Measurements from ENCODE around the gene SPRED3. TPM values are rescaled to one million over a fixed set of nuclear protein-coding genes. Genes with fewer than 3 reads are reported as not detected.

The SPRED3 gene
- total RNA-seq, 1 experiment from 2014 or later, result 7.2 TPM

DNA sequence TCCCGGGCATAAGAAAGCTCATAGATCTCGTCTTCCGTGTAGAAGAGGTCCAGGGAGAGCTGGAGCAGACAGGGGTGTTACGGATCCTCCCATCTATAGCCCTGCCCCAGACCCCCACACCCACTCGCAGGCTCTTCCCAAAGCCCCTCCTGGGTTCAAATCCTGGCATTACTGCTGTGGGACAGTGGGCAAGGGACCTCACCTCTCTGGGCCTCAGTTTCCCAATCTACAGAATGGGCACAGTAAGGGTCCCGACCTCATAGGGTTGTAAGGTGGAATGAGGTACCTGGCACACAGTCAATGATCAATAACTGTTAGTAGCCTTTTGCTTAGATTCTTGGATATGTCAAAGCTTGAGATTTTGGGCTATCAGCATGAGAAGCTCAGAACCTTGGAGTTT is 24.9 kb downstream of the SPRED3 start:
- ATAC-seq (no peak), DNase-seq (ENCODE audit: low spot score) (no peak)
- TF ChIP-seq NR2C2 (CRISPR knock-in tag; IDR thresholded peaks at IDR 0.05), result no peak
- no peak for TF ChIP-seq GTF2I (CRISPR knock-in tag; conservative IDR thresholded peaks at IDR 0.05)
- TF ChIP-seq ZNF263 (CRISPR knock-in tag; IDR thresholded peaks at IDR 0.05; ENCODE audit: low read depth), result no peak
- TF ChIP-seq, protein P1, sequence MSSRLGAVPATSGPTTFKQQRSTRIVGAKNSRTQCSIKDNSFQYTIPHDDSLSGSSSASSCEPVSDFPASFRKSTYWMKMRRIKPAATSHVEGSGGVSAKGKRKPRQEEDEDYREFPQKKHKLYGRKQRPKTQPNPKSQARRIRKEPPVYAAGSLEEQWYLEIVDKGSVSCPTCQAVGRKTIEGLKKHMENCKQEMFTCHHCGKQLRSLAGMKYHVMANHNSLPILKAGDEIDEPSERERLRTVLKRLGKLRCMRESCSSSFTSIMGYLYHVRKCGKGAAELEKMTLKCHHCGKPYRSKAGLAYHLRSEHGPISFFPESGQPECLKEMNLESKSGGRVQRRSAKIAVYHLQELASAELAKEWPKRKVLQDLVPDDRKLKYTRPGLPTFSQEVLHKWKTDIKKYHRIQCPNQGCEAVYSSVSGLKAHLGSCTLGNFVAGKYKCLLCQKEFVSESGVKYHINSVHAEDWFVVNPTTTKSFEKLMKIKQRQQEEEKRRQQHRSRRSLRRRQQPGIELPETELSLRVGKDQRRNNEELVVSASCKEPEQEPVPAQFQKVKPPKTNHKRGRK (CRISPR knock-in tag; IDR thresholded peaks at IDR 0.05; ENCODE audit: borderline replicate concordance), result no peak
- TF ChIP-seq, protein P2, sequence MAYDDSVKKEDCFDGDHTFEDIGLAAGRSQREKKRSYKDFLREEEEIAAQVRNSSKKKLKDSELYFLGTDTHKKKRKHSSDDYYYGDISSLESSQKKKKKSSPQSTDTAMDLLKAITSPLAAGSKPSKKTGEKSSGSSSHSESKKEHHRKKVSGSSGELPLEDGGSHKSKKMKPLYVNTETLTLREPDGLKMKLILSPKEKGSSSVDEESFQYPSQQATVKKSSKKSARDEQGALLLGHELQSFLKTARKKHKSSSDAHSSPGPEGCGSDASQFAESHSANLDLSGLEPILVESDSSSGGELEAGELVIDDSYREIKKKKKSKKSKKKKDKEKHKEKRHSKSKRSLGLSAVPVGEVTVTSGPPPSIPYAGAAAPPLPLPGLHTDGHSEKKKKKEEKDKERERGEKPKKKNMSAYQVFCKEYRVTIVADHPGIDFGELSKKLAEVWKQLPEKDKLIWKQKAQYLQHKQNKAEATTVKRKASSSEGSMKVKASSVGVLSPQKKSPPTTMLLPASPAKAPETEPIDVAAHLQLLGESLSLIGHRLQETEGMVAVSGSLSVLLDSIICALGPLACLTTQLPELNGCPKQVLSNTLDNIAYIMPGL (CRISPR knock-in tag; IDR thresholded peaks at IDR 0.05), result no peak
- TF ChIP-seq, protein P3, sequence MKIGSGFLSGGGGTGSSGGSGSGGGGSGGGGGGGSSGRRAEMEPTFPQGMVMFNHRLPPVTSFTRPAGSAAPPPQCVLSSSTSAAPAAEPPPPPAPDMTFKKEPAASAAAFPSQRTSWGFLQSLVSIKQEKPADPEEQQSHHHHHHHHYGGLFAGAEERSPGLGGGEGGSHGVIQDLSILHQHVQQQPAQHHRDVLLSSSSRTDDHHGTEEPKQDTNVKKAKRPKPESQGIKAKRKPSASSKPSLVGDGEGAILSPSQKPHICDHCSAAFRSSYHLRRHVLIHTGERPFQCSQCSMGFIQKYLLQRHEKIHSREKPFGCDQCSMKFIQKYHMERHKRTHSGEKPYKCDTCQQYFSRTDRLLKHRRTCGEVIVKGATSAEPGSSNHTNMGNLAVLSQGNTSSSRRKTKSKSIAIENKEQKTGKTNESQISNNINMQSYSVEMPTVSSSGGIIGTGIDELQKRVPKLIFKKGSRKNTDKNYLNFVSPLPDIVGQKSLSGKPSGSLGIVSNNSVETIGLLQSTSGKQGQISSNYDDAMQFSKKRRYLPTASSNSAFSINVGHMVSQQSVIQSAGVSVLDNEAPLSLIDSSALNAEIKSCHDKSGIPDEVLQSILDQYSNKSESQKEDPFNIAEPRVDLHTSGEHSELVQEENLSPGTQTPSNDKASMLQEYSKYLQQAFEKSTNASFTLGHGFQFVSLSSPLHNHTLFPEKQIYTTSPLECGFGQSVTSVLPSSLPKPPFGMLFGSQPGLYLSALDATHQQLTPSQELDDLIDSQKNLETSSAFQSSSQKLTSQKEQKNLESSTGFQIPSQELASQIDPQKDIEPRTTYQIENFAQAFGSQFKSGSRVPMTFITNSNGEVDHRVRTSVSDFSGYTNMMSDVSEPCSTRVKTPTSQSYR (CRISPR knock-in tag; IDR thresholded peaks at IDR 0.05), result no peak
- no peak for TF ChIP-seq NFYB (CRISPR knock-in tag; conservative IDR thresholded peaks at IDR 0.05; ENCODE audit: low read depth)
- no peak for TF ChIP-seq CREB1 (CRISPR knock-in tag; IDR thresholded peaks at IDR 0.05)
- TF ChIP-seq, protein P4, sequence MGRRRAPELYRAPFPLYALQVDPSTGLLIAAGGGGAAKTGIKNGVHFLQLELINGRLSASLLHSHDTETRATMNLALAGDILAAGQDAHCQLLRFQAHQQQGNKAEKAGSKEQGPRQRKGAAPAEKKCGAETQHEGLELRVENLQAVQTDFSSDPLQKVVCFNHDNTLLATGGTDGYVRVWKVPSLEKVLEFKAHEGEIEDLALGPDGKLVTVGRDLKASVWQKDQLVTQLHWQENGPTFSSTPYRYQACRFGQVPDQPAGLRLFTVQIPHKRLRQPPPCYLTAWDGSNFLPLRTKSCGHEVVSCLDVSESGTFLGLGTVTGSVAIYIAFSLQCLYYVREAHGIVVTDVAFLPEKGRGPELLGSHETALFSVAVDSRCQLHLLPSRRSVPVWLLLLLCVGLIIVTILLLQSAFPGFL (CRISPR knock-in tag; IDR thresholded peaks at IDR 0.05; ENCODE audit: borderline replicate concordance), result no peak
- TF ChIP-seq, protein P5, sequence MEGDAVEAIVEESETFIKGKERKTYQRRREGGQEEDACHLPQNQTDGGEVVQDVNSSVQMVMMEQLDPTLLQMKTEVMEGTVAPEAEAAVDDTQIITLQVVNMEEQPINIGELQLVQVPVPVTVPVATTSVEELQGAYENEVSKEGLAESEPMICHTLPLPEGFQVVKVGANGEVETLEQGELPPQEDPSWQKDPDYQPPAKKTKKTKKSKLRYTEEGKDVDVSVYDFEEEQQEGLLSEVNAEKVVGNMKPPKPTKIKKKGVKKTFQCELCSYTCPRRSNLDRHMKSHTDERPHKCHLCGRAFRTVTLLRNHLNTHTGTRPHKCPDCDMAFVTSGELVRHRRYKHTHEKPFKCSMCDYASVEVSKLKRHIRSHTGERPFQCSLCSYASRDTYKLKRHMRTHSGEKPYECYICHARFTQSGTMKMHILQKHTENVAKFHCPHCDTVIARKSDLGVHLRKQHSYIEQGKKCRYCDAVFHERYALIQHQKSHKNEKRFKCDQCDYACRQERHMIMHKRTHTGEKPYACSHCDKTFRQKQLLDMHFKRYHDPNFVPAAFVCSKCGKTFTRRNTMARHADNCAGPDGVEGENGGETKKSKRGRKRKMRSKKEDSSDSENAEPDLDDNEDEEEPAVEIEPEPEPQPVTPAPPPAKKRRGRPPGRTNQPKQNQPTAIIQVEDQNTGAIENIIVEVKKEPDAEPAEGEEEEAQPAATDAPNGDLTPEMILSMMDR (IDR thresholded peaks at IDR 0.05), result no peak
- TF ChIP-seq NR1H2 (CRISPR knock-in tag; IDR thresholded peaks at IDR 0.05), result no peak
- no peak for TF ChIP-seq ZNF121 (CRISPR knock-in tag; IDR thresholded peaks at IDR 0.05)
- TF ChIP-seq ETV6 (CRISPR knock-in tag; IDR thresholded peaks at IDR 0.05), result no peak
- TF ChIP-seq ZNF219 (CRISPR knock-in tag; IDR thresholded peaks at IDR 0.05; ENCODE audit: borderline replicate concordance), result no peak
- no peak for TF ChIP-seq RORB (CRISPR knock-in tag; IDR thresholded peaks at IDR 0.05)
- TF ChIP-seq SP1 (CRISPR knock-in tag; conservative IDR thresholded peaks at IDR 0.05), result no peak
- TF ChIP-seq, protein P6, sequence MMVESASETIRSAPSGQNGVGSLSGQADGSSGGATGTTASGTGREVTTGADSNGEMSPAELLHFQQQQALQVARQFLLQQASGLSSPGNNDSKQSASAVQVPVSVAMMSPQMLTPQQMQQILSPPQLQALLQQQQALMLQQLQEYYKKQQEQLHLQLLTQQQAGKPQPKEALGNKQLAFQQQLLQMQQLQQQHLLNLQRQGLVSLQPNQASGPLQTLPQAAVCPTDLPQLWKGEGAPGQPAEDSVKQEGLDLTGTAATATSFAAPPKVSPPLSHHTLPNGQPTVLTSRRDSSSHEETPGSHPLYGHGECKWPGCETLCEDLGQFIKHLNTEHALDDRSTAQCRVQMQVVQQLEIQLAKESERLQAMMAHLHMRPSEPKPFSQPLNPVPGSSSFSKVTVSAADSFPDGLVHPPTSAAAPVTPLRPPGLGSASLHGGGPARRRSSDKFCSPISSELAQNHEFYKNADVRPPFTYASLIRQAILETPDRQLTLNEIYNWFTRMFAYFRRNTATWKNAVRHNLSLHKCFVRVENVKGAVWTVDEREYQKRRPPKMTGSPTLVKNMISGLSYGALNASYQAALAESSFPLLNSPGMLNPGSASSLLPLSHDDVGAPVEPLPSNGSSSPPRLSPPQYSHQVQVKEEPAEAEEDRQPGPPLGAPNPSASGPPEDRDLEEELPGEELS (CRISPR knock-in tag; IDR thresholded peaks at IDR 0.05), result no peak
- TF ChIP-seq ZNF416 (CRISPR knock-in tag; IDR thresholded peaks at IDR 0.05), result no peak
- TF ChIP-seq, protein P7, sequence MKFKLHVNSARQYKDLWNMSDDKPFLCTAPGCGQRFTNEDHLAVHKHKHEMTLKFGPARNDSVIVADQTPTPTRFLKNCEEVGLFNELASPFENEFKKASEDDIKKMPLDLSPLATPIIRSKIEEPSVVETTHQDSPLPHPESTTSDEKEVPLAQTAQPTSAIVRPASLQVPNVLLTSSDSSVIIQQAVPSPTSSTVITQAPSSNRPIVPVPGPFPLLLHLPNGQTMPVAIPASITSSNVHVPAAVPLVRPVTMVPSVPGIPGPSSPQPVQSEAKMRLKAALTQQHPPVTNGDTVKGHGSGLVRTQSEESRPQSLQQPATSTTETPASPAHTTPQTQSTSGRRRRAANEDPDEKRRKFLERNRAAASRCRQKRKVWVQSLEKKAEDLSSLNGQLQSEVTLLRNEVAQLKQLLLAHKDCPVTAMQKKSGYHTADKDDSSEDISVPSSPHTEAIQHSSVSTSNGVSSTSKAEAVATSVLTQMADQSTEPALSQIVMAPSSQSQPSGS (CRISPR knock-in tag; IDR thresholded peaks at IDR 0.05; ENCODE audit: borderline replicate concordance, low read depth), result no peak
- Mint-ChIP-seq H3K27me3 (ENCODE audit: low read depth) (peaks cover 5% of the 10 kb centered on the region), H3K4me3 (no peak overlapping the region), H3K4me1 (peaks cover 11% of the 10 kb centered on the region), H3K27ac (no peak overlapping the region), H3K36me3 (no peaks in the 10 kb centered on the region), H3K9me3 (no peaks in the 10 kb centered on the region)
- POLR2A ChIA-PET, result interaction anchor here (0.5 kb wide), 1 partner anchor 100 kb away, joined by 3 read pairs; no protein-coding TSS in a partner anchor
- CTCF ChIA-PET, result interaction anchor here (1.2 to 4.9 kb wide), 3 partner anchors 11 to 65 kb away, joined by 3 to 50 read pairs (median 12); partner anchors contain the start of genes FAM98C and RASGRP4

Measured in WTC11 (cell line).